Measurements from ENCODE around the gene LPAR2.
"Not testable (repeated sequence)": the region's sequence is repeated elsewhere in the genome, so short reads cannot be mapped to it uniquely, and the experiment has no call there.

LPAR2 gene

GRCh38 chr19:19634516-19635312 lies 6.7 kb upstream of the LPAR2 start:
- DNase-seq (ENCODE audit: low read depth), result no peak
- no peak overlapping the region for H3K4me3 ChIP-seq (ENCODE audit: low read depth, low read length)

- DNase-seq (ENCODE audit: low read depth), result no peak
- H3K4me3 ChIP-seq (ENCODE audit: low read depth, low read length), result no peak overlapping the region
Measured at GRCh38 chr19:19633711-19634515, 5.9 kb upstream of the LPAR2 start.

GRCh38 chr19:19632661-19633060 lies 4.6 kb upstream of the LPAR2 start:
- no peak for DNase-seq (ENCODE audit: low read depth)
- H3K4me3 ChIP-seq (ENCODE audit: low read depth, low read length), result no peak overlapping the region

GRCh38 chr19:19631346-19631745 lies 3.3 kb upstream of the LPAR2 start:
- DNase-seq (ENCODE audit: low read depth), result no peak
- H3K4me3 ChIP-seq (ENCODE audit: low read depth, low read length), result no peak overlapping the region

GRCh38 chr19:19630426-19630825 lies 2.4 kb upstream of the LPAR2 start:
- H3K4me3 ChIP-seq (ENCODE audit: low read depth, low read length), result no peak overlapping the region
- DNase-seq (ENCODE audit: low read depth), result no peak

GRCh38 chr19:19630062-19630414 lies 2.0 kb upstream of the LPAR2 start:
- no peak overlapping the region for H3K4me3 ChIP-seq (ENCODE audit: low read depth, low read length)
- DNase-seq (ENCODE audit: low read depth), result no peak

GRCh38 chr19:19628501-19629134 lies 598 bp upstream of the LPAR2 start:
- DNase-seq (ENCODE audit: low read depth), result peak; percentile 43
- peak overlapping the region; percentile 38 for H3K4me3 ChIP-seq (ENCODE audit: low read depth, low read length)

GRCh38 chr19:19626516-19627472 lies 1.2 kb downstream of the LPAR2 start:
- H3K4me3 ChIP-seq (ENCODE audit: low read depth, low read length), result no peak overlapping the region
- no peak for DNase-seq (ENCODE audit: low read depth)

- no peak for DNase-seq (ENCODE audit: low read depth)
- H3K4me3 ChIP-seq (ENCODE audit: low read depth, low read length), result no peak overlapping the region
Measured at GRCh38 chr19:19624032-19624570, 3.9 kb downstream of the LPAR2 start.

GRCh38 chr19:19623383-19623782 lies 4.6 kb downstream of the LPAR2 start:
- DNase-seq (ENCODE audit: low read depth), result no peak
- no peak overlapping the region for H3K4me3 ChIP-seq (ENCODE audit: low read depth, low read length)

- DNase-seq (ENCODE audit: low read depth), result no peak
- H3K4me3 ChIP-seq (ENCODE audit: low read depth, low read length), result no peak overlapping the region
Measured at GRCh38 chr19:19619849-19620210, 8.2 kb downstream of the LPAR2 start.

- peak overlapping the region; percentile 46 for H3K4me3 ChIP-seq (ENCODE audit: low read depth, low read length)
- DNase-seq (ENCODE audit: low read depth), result no peak
Measured at GRCh38 chr19:19619181-19619848, 8.7 kb downstream of the LPAR2 start.

- DNase-seq (ENCODE audit: low read depth), result peak; percentile 35
- H3K4me3 ChIP-seq (ENCODE audit: low read depth, low read length), result peak within 1 kb of the TSS; percentile 50
Measured at GRCh38 chr19:19618219-19619051, 9.6 kb downstream of the LPAR2 start, which contains the start of gene PBX4. PBX4 (minus strand) TSS chr19:19618687; CDS start chr19:19618629, 58 bp downstream.

GRCh38 chr19:19615086-19615485 lies 12.9 kb downstream of the LPAR2 start:
- H3K4me3 ChIP-seq (ENCODE audit: low read depth, low read length), result no peak overlapping the region
- DNase-seq (ENCODE audit: low read depth), result no peak

GRCh38 chr19:19613506-19613905 lies 14.5 kb downstream of the LPAR2 start:
- H3K4me3 ChIP-seq (ENCODE audit: low read depth, low read length), result no peak overlapping the region
- DNase-seq (ENCODE audit: low read depth), result no peak

- H3K4me3 ChIP-seq (ENCODE audit: low read depth, low read length), result no peak overlapping the region
- no peak for DNase-seq (ENCODE audit: low read depth)
Measured at GRCh38 chr19:19610376-19611202, 17.4 kb downstream of the LPAR2 start.

GRCh38 chr19:19606686-19607085 lies 21.3 kb downstream of the LPAR2 start:
- not testable (repeated sequence) for H3K4me3 ChIP-seq (ENCODE audit: low read depth, low read length); DNase-seq (ENCODE audit: low read depth)

Measured in skeletal muscle cell (primary cell).